ENCODE data around the gene USP21. TPM values are rescaled to one million over a fixed set of nuclear protein-coding genes. Genes with fewer than 3 reads are reported as not detected.
A peak's percentile ranks its signal among the peaks of the same experiment; 100 is the strongest.

USP21 gene
- total RNA-seq, 1 donor from 2014 or later, result 6.7 TPM

GRCh38 chr1:161158316-161159010 is 837 bp upstream of the USP21 start:
- Mint-ChIP-seq H3K9me3 (no peaks in the 10 kb centered on the region), H3K4me1 (peaks cover 41% of the 10 kb centered on the region), H3K4me3 (peak overlapping the region; percentile 95), H3K27ac (peak overlapping the region; percentile 79), H3K36me3 (peaks cover 18% of the 10 kb centered on the region), H3K27me3 (ENCODE audit: insufficient read depth, low read depth) (peaks cover 7% of the 10 kb centered on the region)
- H2AFZ ChIP-seq (replicated peaks), result no peak overlapping the region
- no peaks in the 10 kb centered on the region for H3K36me3 ChIP-seq
- H3K27ac ChIP-seq, result no peak overlapping the region
- no peak for DNase-seq (ENCODE audit: low spot score)
- H3F3A ChIP-seq (ENCODE audit: low read depth), result peaks cover 18% of the 10 kb centered on the region
- H4K20me1 ChIP-seq (ENCODE audit: low read depth), result no peaks in the 10 kb centered on the region
- no peak overlapping the region for H3K9ac ChIP-seq
- H3K79me2 ChIP-seq (ENCODE audit: low read depth), result peaks cover 30% of the 10 kb centered on the region
- no peaks in the 10 kb centered on the region for H3K9me3 ChIP-seq (ENCODE audit: low read depth)
- H3K27me3 ChIP-seq, result no peaks in the 10 kb centered on the region
- peak overlapping the region; percentile 70 for H3K4me2 ChIP-seq
- peaks cover 6% of the 10 kb centered on the region for H3K4me1 ChIP-seq
- no peak for TF ChIP-seq EZH2phosphoT487 (IDR thresholded peaks at IDR 0.05)
- no peak for TF ChIP-seq EZH2 (IDR thresholded peaks at IDR 0.05)
- TF ChIP-seq CTCF (IDR thresholded peaks at IDR 0.05), result no peak
- H3K4me3 ChIP-seq, result peak overlapping the region; percentile 82

GRCh38 chr1:161159913-161160243 is 578 bp downstream of the USP21 start:
- Histone ChIP-seq H3K4me1 (peaks cover 6% of the 10 kb centered on the region), H2AFZ (replicated peaks) (peak overlapping the region; percentile 94), H3F3A (ENCODE audit: low read depth) (peaks cover 20% of the 10 kb centered on the region), H3K79me2 (ENCODE audit: low read depth) (peaks cover 22% of the 10 kb centered on the region), H3K4me3 (peak overlapping the region; percentile 82), H3K27ac (peak overlapping the region; percentile 79), H3K36me3 (no peaks in the 10 kb centered on the region), H3K27me3 (no peaks in the 10 kb centered on the region), H3K9me3 (ENCODE audit: low read depth) (no peaks in the 10 kb centered on the region), H4K20me1 (ENCODE audit: low read depth) (no peaks in the 10 kb centered on the region), H3K4me2 (peak overlapping the region; percentile 70), H3K9ac (peak overlapping the region; percentile 77)
- peaks cover 35% of the 10 kb centered on the region for H3K4me1 Mint-ChIP-seq
- H3K36me3 Mint-ChIP-seq, result peaks cover 23% of the 10 kb centered on the region
- no peaks in the 10 kb centered on the region for H3K9me3 Mint-ChIP-seq
- peaks cover 7% of the 10 kb centered on the region for H3K27me3 Mint-ChIP-seq (ENCODE audit: insufficient read depth, low read depth)
- TF ChIP-seq EZH2phosphoT487 (IDR thresholded peaks at IDR 0.05) (no peak), CTCF (IDR thresholded peaks at IDR 0.05) (no peak), EZH2 (IDR thresholded peaks at IDR 0.05) (no peak)
- H3K27ac Mint-ChIP-seq, result peak overlapping the region; percentile 85
- H3K4me3 Mint-ChIP-seq, result peak overlapping the region; percentile 95
- DNase-seq (ENCODE audit: low spot score), result no peak

GRCh38 chr1:161160671-161161145 is 1.4 kb downstream of the USP21 start:
- Histone ChIP-seq H3K27me3 (no peaks in the 10 kb centered on the region), H3K4me1 (peaks cover 6% of the 10 kb centered on the region), H2AFZ (replicated peaks) (no peak overlapping the region), H3K9ac (no peak overlapping the region), H3K27ac (no peak overlapping the region), H3K4me3 (no peak overlapping the region), H3K9me3 (ENCODE audit: low read depth) (no peaks in the 10 kb centered on the region), H3K79me2 (ENCODE audit: low read depth) (peaks cover 13% of the 10 kb centered on the region), H3F3A (ENCODE audit: low read depth) (peaks cover 29% of the 10 kb centered on the region), H3K4me2 (peak overlapping the region; percentile 70), H4K20me1 (ENCODE audit: low read depth) (no peaks in the 10 kb centered on the region), H3K36me3 (no peaks in the 10 kb centered on the region)
- peaks cover 23% of the 10 kb centered on the region for H3K36me3 Mint-ChIP-seq
- DNase-seq (ENCODE audit: low spot score), result no peak
- no peaks in the 10 kb centered on the region for H3K9me3 Mint-ChIP-seq
- TF ChIP-seq EZH2 (IDR thresholded peaks at IDR 0.05), result no peak
- peak overlapping the region; percentile 95 for H3K4me3 Mint-ChIP-seq
- H3K27ac Mint-ChIP-seq, result peak overlapping the region; percentile 46
- H3K27me3 Mint-ChIP-seq (ENCODE audit: insufficient read depth, low read depth), result peaks cover 9% of the 10 kb centered on the region
- peaks cover 40% of the 10 kb centered on the region for H3K4me1 Mint-ChIP-seq

DNA sequence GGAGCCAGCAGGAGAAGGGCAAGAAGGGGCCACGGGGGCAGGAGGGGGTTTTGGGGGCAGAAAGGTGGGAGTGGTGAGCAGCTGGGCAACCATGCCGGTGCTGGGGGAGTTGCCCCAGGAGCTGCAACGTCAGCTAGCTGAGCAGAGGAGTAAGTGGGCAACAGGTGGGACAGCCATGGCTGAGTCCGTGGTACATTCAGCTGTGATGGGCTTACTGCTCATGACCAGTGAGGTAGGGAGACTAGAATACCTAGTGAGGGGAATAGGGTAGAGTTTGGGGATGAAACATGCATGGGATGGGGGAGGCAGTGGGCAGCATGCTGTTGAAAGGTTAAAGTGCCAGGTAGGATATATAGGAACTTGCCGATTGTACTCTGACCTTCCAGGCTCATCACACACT is 2.4 kb downstream of the USP21 start:
- Histone ChIP-seq H3K36me3 (no peaks in the 10 kb centered on the region), H2AFZ (replicated peaks) (no peak overlapping the region), H3K4me1 (peaks cover 6% of the 10 kb centered on the region), H3K79me2 (ENCODE audit: low read depth) (peaks cover 11% of the 10 kb centered on the region), H3K4me3 (no peak overlapping the region), H3K9me3 (ENCODE audit: low read depth) (no peaks in the 10 kb centered on the region), H3K27me3 (no peaks in the 10 kb centered on the region), H3K9ac (no peak overlapping the region), H4K20me1 (ENCODE audit: low read depth) (no peaks in the 10 kb centered on the region), H3K27ac (no peak overlapping the region), H3K4me2 (no peak overlapping the region), H3F3A (ENCODE audit: low read depth) (peaks cover 36% of the 10 kb centered on the region)
- Mint-ChIP-seq H3K4me3 (peak overlapping the region; percentile 50), H3K27ac (no peak overlapping the region), H3K4me1 (peaks cover 40% of the 10 kb centered on the region), H3K27me3 (ENCODE audit: insufficient read depth, low read depth) (peaks cover 9% of the 10 kb centered on the region), H3K36me3 (peaks cover 23% of the 10 kb centered on the region), H3K9me3 (no peaks in the 10 kb centered on the region)
- TF ChIP-seq EZH2 (IDR thresholded peaks at IDR 0.05) (no peak), CTCF (IDR thresholded peaks at IDR 0.05) (no peak), EZH2phosphoT487 (IDR thresholded peaks at IDR 0.05) (no peak)
- DNase-seq (ENCODE audit: low spot score), result no peak
